GM13976 (cell line): ENCODE measurements around the gene TTC27.
"Not testable (repeated sequence)": the region's sequence is repeated elsewhere in the genome, so short reads cannot be mapped to it uniquely, and the experiment has no call there.

Experiments
- DNase-seq: peaks from one replicate; pipeline ENCODE4 v3.0.0; 2012; ENCODE audit warnings: low spot score
- CTCF ChIP-seq: IDR thresholded peaks from 2 replicates; pipeline ENCODE4 v1.5.1; 2012; ENCODE audit warnings: borderline replicate concordance, mild to moderate bottlenecking; ENCODE audit not compliant: insufficient read depth; ENCODE audit errors: extremely low read depth, missing control alignments, control extremely low read depth
- in situ Hi-C: fragments of 300-500 bp; cut with MboI; formaldehyde crosslinking; loops from one replicate; pipeline ENCODE4 v1.12.0; 2022; ENCODE audit warnings: low sequenced_read_pairs, mixed read lengths, inconsistent platforms; ENCODE audit not compliant: unreplicated experiment

Gene TTC27

GRCh38 chr2:32838949-32839348, 211.1 kb downstream of the TTC27 start:
- DNase-seq, result no peak
- no peak for TF ChIP-seq CTCF
- in situ Hi-C loops, result no loop called here

GRCh38 chr2:32841931-32842898, 214.4 kb downstream of the TTC27 start:
- no peak for DNase-seq
- TF ChIP-seq CTCF, result no peak
- in situ Hi-C loops, result no loop called here

- no peak for DNase-seq
- in situ Hi-C loops, result no loop called here
- no peak for TF ChIP-seq CTCF
These were observed 215.8 kb downstream of the TTC27 start for GRCh38 chr2:32843699-32844098.

- in situ Hi-C loops, result no loop called here
- DNase-seq, result no peak
These were observed 216.4 kb downstream of the TTC27 start for GRCh38 chr2:32844253-32844652.

GRCh38 chr2:32846274-32846673, 218.4 kb downstream of the TTC27 start:
- in situ Hi-C loops, result not testable (repeated sequence)

More at GRCh38 chr2:32844253-32844652, 216.4 kb downstream of the TTC27 start:
- no peak for TF ChIP-seq CTCF

GRCh38 chr2:32847734-32848133, 219.9 kb downstream of the TTC27 start:
- in situ Hi-C loops, result no loop called here
- no peak for TF ChIP-seq CTCF
- DNase-seq, result no peak

More at GRCh38 chr2:32846274-32846673, 218.4 kb downstream of the TTC27 start:
- not testable (repeated sequence) for DNase-seq
